Fibroblast of lung (primary cell): Measurements from ENCODE around the gene LARP7.

Experiments
- EZH2 ChIP-seq: IDR thresholded peaks from 2 replicates; pipeline ENCODE4 v1.5.1; 2012; ENCODE audit warnings: low read length, control low read depth, mild to moderate bottlenecking; ENCODE audit errors: missing control alignments
- TF ChIP-seq, protein P1 (sequence below), 2 donors: IDR thresholded peaks in 1 of 2; conservative IDR thresholded peaks in 1 of 2; 1 replicate in 1 of 2; 2 replicates in 1 of 2; pipeline ENCODE4 v1.5.1; 2011 to 2012; ENCODE audit warnings: low read length in 2 of 2, control low read depth in 1 of 2, inconsistent platforms in 1 of 2, low read depth in 1 of 2, mild to moderate bottlenecking in 1 of 2

DNA sequence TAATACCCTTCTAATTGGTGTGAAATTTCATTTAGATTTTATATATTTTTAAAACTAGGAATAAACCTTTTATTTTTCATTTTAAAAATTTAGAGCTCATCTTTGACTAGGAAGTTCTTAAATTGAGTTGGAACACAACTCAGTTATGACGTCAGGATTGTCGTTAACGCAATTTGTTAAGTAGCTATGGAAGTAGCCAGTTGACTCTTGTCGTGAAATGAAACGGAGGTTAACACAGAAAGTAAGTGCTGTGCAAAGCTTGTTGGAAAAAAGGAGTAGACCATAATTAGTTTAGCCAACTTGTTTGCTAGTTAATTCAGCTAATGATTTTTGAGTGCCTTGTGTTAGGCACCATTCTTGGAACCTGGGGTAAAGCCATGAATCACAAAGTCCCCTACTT, 18.3 kb downstream of the LARP7 start:
- TF ChIP-seq, protein P1, sequence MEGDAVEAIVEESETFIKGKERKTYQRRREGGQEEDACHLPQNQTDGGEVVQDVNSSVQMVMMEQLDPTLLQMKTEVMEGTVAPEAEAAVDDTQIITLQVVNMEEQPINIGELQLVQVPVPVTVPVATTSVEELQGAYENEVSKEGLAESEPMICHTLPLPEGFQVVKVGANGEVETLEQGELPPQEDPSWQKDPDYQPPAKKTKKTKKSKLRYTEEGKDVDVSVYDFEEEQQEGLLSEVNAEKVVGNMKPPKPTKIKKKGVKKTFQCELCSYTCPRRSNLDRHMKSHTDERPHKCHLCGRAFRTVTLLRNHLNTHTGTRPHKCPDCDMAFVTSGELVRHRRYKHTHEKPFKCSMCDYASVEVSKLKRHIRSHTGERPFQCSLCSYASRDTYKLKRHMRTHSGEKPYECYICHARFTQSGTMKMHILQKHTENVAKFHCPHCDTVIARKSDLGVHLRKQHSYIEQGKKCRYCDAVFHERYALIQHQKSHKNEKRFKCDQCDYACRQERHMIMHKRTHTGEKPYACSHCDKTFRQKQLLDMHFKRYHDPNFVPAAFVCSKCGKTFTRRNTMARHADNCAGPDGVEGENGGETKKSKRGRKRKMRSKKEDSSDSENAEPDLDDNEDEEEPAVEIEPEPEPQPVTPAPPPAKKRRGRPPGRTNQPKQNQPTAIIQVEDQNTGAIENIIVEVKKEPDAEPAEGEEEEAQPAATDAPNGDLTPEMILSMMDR (conservative IDR thresholded peaks at IDR 0.05 in 1 of 2, IDR thresholded peaks at IDR 0.05 in 1 of 2; ENCODE audit: low read depth in 1 of 2, low read length in 2 of 2) = no peak
- no peak for TF ChIP-seq EZH2
